HCT116 (cell line): Measurements from ENCODE around the gene MMP17. TPM values are rescaled to one million over a fixed set of nuclear protein-coding genes. Genes with fewer than 3 reads are reported as not detected.

Experiments
- ATAC-seq: fragments of 200-7000 bp; cut with Tn5 transposase; 2 replicates; pipeline ENCODE4 v1.9.1; 2020; ENCODE audit warnings: mild to moderate bottlenecking, moderate library complexity
- BruUV-seq: library from RNA; stranded (reverse); fragments of 400-500 nt; replicated peaks from 2 replicates; lab custom pipeline; 2021; lab: Mats Ljungman, UMichigan
- CTCF ChIA-PET: fragments of 300-600 bp; sonication (Branson Sonifier 250); formaldehyde crosslinking; loops from one replicate; lab custom pipeline; 2021; ENCODE audit warnings: antibody characterized with exemption; lab: Charles Lee
- POLR2A ChIA-PET: fragments of 300-600, 350-600 bp; sonication (Branson Sonifier 250); formaldehyde crosslinking; loops from one replicate; lab custom pipeline; 2021; ENCODE audit warnings: antibody characterized with exemption; lab: Charles Lee
- RAD21 ChIA-PET, 2 experiments: fragments of 300-600 bp; sonication (Branson Sonifier 250); formaldehyde crosslinking; loops; one replicate each; lab custom pipeline; 2023; ENCODE audit warnings: low total read pairs in 2 of 2; ENCODE audit not compliant: uncharacterized antibody in 2 of 2, unreplicated experiment in 2 of 2, low non-redundant PET in 1 of 2; lab: Charles Lee
- DNase-seq: peaks from one replicate; pipeline ENCODE4 v3.0.0-alpha.2; 2010; ENCODE audit warnings: low read depth, low spot score
- H2AFZ ChIP-seq: fragments of 200-600 bp; shearing (Covaris generic), sonication (generic); 2 replicates; pipeline ENCODE4 v1.6.1; 2017; ENCODE audit warnings: low read depth, mixed run types, mixed read lengths, antibody characterized with exemption, low read length; ENCODE audit not compliant: poor library complexity, severe bottlenecking
- H3K27ac ChIP-seq: 2 replicates; pipeline ENCODE4 v1.5.1; 2012; ENCODE audit warnings: low read depth, low read length
- H3K27me3 ChIP-seq: fragments of 200-600 bp; sonication (generic); 2 replicates; pipeline ENCODE4 v1.6.1; 2016; ENCODE audit warnings: mixed run types, low read length, mixed read lengths; ENCODE audit not compliant: insufficient read depth
- H3K36me3 ChIP-seq, 2 experiments: fragments of 200-500 bp in 1 of 2; fragments of 200-600 bp in 1 of 2; sonication (Bioruptor generic) in 1 of 2; sonication (generic) in 1 of 2; 2 replicates each; pipeline versions ENCODE4 v1.5.1 to v1.6.1; 2014 to 2016; ENCODE audit warnings: low read length in 2 of 2, inconsistent platforms in 1 of 2, mixed read lengths in 1 of 2, mixed run types in 1 of 2; ENCODE audit not compliant: insufficient read depth in 2 of 2, control insufficient read depth in 1 of 2
- H3K4me1 ChIP-seq, 2 experiments: fragments of 200-600 bp in 1 of 2; sonication (generic) in 1 of 2; 2 replicates each; pipeline versions ENCODE4 v1.5.1 to v1.6.1; 2012 to 2017; ENCODE audit warnings: low read length in 2 of 2, inconsistent platforms in 1 of 2, mild to moderate bottlenecking in 1 of 2, mixed read lengths in 1 of 2, mixed run types in 1 of 2, moderate library complexity in 1 of 2; ENCODE audit not compliant: insufficient read depth in 2 of 2, control insufficient read depth in 1 of 2
- H3K4me2 ChIP-seq: fragments of 200-600 bp; sonication (generic); 2 replicates; pipeline ENCODE4 v1.6.1; 2017; ENCODE audit warnings: mixed run types, low read length, mixed read lengths
- H3K4me3 ChIP-seq, 2 experiments: fragments of 200-600 bp in 1 of 2; sonication (generic) in 1 of 2; replicated peaks in 1 of 2; 2 replicates each; pipeline ENCODE4 v1.5.1; 2011 to 2016; ENCODE audit warnings: low read length in 2 of 2, control low read depth in 1 of 2, low read depth in 1 of 2, mild to moderate bottlenecking in 1 of 2, mixed read lengths in 1 of 2, mixed run types in 1 of 2
- H3K79me2 ChIP-seq: fragments of 200-600 bp; sonication (generic); 2 replicates; pipeline ENCODE4 v1.6.1; 2017; ENCODE audit warnings: mild to moderate bottlenecking, mixed run types, low read length, moderate library complexity, mixed read lengths; ENCODE audit not compliant: insufficient read depth
- H3K9ac ChIP-seq: fragments of 200-600 bp; sonication (generic); 2 replicates; pipeline ENCODE4 v1.6.1; 2016; ENCODE audit warnings: low read length, mixed read lengths
- H3K9me2 ChIP-seq: fragments of 200-600 bp; sonication (generic), shearing (Covaris generic); 2 replicates; pipeline ENCODE4 v1.6.1; 2017; ENCODE audit warnings: mixed run types, mild to moderate bottlenecking, moderate library complexity; ENCODE audit not compliant: insufficient read depth
- H3K9me3 ChIP-seq, 2 experiments: fragments of 200-500 bp in 1 of 2; fragments of 200-600 bp in 1 of 2; sonication (Bioruptor generic) in 1 of 2; sonication (generic) in 1 of 2; 2 replicates each; pipeline ENCODE4 v1.6.1; 2014 to 2017; ENCODE audit warnings: low read length in 2 of 2, mixed read lengths in 2 of 2, inconsistent platforms in 1 of 2, low read depth in 1 of 2, mild to moderate bottlenecking in 1 of 2, mixed run types in 1 of 2, moderate library complexity in 1 of 2; ENCODE audit not compliant: control insufficient read depth in 1 of 2, insufficient read depth in 1 of 2
- H4K20me1 ChIP-seq: fragments of 200-600 bp; sonication (generic), shearing (Covaris generic); 2 replicates; pipeline ENCODE4 v1.6.1; 2017; ENCODE audit warnings: mixed run types, mild to moderate bottlenecking, moderate library complexity; ENCODE audit not compliant: insufficient read depth
- EGR1 ChIP-seq: IDR thresholded peaks from 2 replicates; pipeline ENCODE4 v1.6.1; 2012; ENCODE audit warnings: low read depth
- POLR2A ChIP-seq: IDR thresholded peaks from 2 replicates; pipeline ENCODE4 v1.7.0; 2011; ENCODE audit warnings: borderline replicate concordance; ENCODE audit not compliant: insufficient read depth, insufficient read length; ENCODE audit errors: extremely low read depth
- POLR2AphosphoS5 ChIP-seq: IDR thresholded peaks from 2 replicates; pipeline ENCODE4 v1.6.1; 2011; ENCODE audit warnings: mild to moderate bottlenecking, low read depth, low read length, moderate library complexity
- RAD21 ChIP-seq: IDR thresholded peaks from 2 replicates; pipeline ENCODE4 v1.6.1; 2012; ENCODE audit warnings: low read depth, mild to moderate bottlenecking
- ZFX ChIP-seq: fragments of 450-650 bp; IDR thresholded peaks from 2 replicates; pipeline ENCODE4 v1.6.1; 2017
- intact Hi-C: fragments of 100-400 bp; cut with micrococcal nuclease; formaldehyde crosslinking; loops from 2 replicates; pipeline ENCODE4 v1.10.0; 2022
- total RNA-seq: library from RNA; stranded (reverse); gene quantifications from one replicate; pipeline ENCODE4 v1.2.1, GENCODE V29; 2021; ENCODE audit not compliant: unreplicated experiment
- TF ChIP-seq, protein P1 (sequence below): IDR thresholded peaks from 2 replicates; pipeline ENCODE4 v1.6.1; 2012
- TF ChIP-seq, protein P2 (sequence below): IDR thresholded peaks from 2 replicates; pipeline ENCODE4 v1.6.1; 2012

The MMP17 gene
- total RNA-seq, 1 experiment from 2014 or later: 14.3 TPM

DNA sequence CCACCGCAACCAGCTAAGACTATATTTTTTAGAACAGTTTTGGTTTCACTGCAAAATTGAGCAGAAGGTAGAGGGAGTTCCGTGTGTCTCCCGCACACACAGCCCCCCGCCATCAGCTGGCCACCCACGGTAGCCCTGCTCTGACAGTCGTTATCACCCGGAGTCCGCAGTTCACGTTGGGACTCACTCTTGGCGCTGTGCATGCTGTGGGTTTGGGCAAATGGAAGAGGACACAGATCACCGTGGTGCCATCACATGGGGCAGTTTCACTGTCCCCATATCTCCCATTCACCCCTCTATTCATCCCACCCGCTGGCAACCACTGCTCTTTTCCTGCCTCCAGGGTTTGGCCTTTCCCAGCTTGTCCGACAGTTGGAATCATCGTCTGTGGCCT lies 34.4 kb downstream of the MMP17 start:
- no TSS peak for BruUV-seq
- H3K9me3 ChIP-seq: no peaks in the 10 kb centered on the region
- ATAC-seq: no peak
- no peaks in the 10 kb centered on the region for H3K36me3 ChIP-seq
- no peak overlapping the region for H3K9ac ChIP-seq
- ChIA-PET CTCF (no interaction called here), RAD21 (no interaction called here), POLR2A (no interaction called here)
- H3K9me2 ChIP-seq: no peaks in the 10 kb centered on the region
- TF ChIP-seq EGR1 (no peak), POLR2AphosphoS5 (no peak), POLR2A (no peak), RAD21 (no peak)
- TF ChIP-seq, protein P1, sequence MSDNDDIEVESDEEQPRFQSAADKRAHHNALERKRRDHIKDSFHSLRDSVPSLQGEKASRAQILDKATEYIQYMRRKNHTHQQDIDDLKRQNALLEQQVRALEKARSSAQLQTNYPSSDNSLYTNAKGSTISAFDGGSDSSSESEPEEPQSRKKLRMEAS: no peak
- H2AFZ ChIP-seq: no peak overlapping the region
- H3K4me2 ChIP-seq: no peak overlapping the region
- H3K27ac ChIP-seq: no peak overlapping the region
- intact Hi-C loops: loop anchor here (5.0 kb wide), 1 partner anchor 85 kb away; the partner anchor contains the start of gene EP400
- DNase-seq: no peak
- no peaks in the 10 kb centered on the region for H3K27me3 ChIP-seq
- peaks cover 25 to 33% of the 10 kb centered on the region in 2 experiments for H3K4me1 ChIP-seq
- H3K79me2 ChIP-seq: no peaks in the 10 kb centered on the region
- H4K20me1 ChIP-seq: no peaks in the 10 kb centered on the region
- H3K4me3 ChIP-seq: no peak overlapping the region

DNA sequence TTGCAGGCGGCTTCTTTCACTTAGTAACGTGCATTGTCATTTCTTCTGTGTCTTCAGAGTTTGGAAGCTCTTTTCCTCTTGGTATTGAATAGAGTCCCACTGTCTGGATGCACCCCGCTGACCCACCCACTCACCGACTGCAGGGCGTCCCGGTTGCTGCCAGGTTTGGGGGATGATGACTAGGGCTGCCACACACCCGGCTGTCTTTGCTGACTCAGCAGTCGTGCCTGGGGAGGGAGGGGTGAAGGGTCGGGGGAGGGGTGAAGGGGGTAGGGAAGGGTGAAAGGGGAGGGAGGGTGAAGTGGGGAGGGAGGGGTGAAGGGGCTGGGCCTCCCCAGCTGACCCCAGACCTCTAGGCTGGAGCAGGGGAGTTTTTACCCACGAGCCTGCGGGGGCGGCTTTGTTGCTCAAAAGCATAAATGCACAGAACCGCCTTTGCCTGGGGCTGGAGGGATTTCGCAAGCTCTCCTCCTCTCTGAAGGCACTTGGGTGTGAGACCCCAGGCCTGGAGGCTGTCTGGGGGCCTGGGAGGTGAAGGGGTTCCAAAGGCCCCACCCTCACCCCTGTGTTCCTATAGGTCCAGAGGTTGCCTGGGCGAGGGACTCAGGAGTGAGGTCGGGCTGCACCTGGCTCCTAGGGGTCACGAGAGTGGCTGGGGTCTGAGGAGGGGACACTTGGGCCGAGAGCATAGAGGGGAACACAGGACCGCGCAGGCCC lies 35.0 kb downstream of the MMP17 start:
- no peak for ATAC-seq
- RAD21 ChIA-PET: no interaction called here
- H3K79me2 ChIP-seq: no peaks in the 10 kb centered on the region
- H3K9ac ChIP-seq: no peak overlapping the region
- no peaks in the 10 kb centered on the region for H3K9me2 ChIP-seq
- H3K27ac ChIP-seq: no peak overlapping the region
- H2AFZ ChIP-seq: no peak overlapping the region
- H3K36me3 ChIP-seq: no peaks in the 10 kb centered on the region
- H3K4me1 ChIP-seq: peaks cover 25 to 33% of the 10 kb centered on the region in 2 experiments
- TF ChIP-seq, protein P2, sequence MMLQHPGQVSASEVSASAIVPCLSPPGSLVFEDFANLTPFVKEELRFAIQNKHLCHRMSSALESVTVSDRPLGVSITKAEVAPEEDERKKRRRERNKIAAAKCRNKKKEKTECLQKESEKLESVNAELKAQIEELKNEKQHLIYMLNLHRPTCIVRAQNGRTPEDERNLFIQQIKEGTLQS: no peak
- no peak for TF ChIP-seq ZFX
- TF ChIP-seq, all 23 proteins: peak for 0
- no peaks in the 10 kb centered on the region for H3K9me3 ChIP-seq
- BruUV-seq: no TSS peak
- no peak overlapping the region for H3K4me2 ChIP-seq
- POLR2A ChIA-PET: no interaction called here
- H3K4me3 ChIP-seq: no peak overlapping the region
- intact Hi-C loops: loop anchor here (5.0 kb wide), 1 partner anchor 84 kb away; the partner anchor contains the start of gene EP400
- no peak for DNase-seq
- CTCF ChIA-PET: no interaction called here
- H3K27me3 ChIP-seq: no peaks in the 10 kb centered on the region
- no peaks in the 10 kb centered on the region for H4K20me1 ChIP-seq
